Endothelial cell of umbilical vein (primary cell): ENCODE data around the gene PPP4R1. TPM values are rescaled to one million over a fixed set of nuclear protein-coding genes. Genes with fewer than 3 reads are reported as not detected.

ENCODE experiments used
- BruUV-seq: library from RNA; stranded (reverse); fragments of 400-500 nt; replicated peaks from 2 replicates; lab custom pipeline; 2021; lab: Mats Ljungman, UMichigan
- CTCF ChIA-PET: fragments of 300-600, 350-600 bp; sonication (Branson Sonifier 250); formaldehyde crosslinking; loops from one replicate; lab custom pipeline; 2021; ENCODE audit warnings: antibody characterized with exemption, inconsistent platforms; lab: Charles Lee
- POLR2A ChIA-PET: fragments of 300-600, 350-600 bp; sonication (Branson Sonifier 250); formaldehyde crosslinking; loops from one replicate; lab custom pipeline; 2021; ENCODE audit warnings: antibody characterized with exemption, inconsistent platforms; lab: Charles Lee
- DNase-seq: peaks from one replicate; pipeline ENCODE4 v3.0.0-alpha.2; 2011; ENCODE audit warnings: low read depth, low spot score
- FAIRE-seq: peaks from 2 replicates; lab custom pipeline; 2011; peaks lifted over from hg19 to GRCh38; lab: Jason Lieb, UNC
- H2AFZ ChIP-seq: 2 replicates; pipeline ENCODE4 v1.6.0; 2012; ENCODE audit warnings: low read depth, low read length, control low read depth, inconsistent platforms
- H3K27ac ChIP-seq: 2 replicates; pipeline ENCODE4 v1.5.1; 2011; ENCODE audit warnings: low read depth, mild to moderate bottlenecking, control low read depth, low read length, moderate library complexity; ENCODE audit not compliant: insufficient read depth
- H3K27me3 ChIP-seq, 2 experiments: 2 replicates each; pipeline versions ENCODE4 v1.6.0 to v1.6.1; 2011; ENCODE audit warnings: low read length in 2 of 2, mixed read lengths in 1 of 2; ENCODE audit not compliant: control insufficient read depth in 2 of 2, insufficient read depth in 2 of 2
- H3K36me3 ChIP-seq, 2 experiments: 2 replicates in 1 of 2; 3 replicates in 1 of 2; pipeline ENCODE4 v1.5.1; 2011; ENCODE audit warnings: low read length in 2 of 2, mild to moderate bottlenecking in 1 of 2, moderate library complexity in 1 of 2; ENCODE audit not compliant: control insufficient read depth in 2 of 2, insufficient read depth in 2 of 2; ENCODE audit errors: extremely low read depth in 1 of 2
- H3K4me1 ChIP-seq: 3 replicates; pipeline ENCODE4 v1.5.1; 2011; ENCODE audit warnings: mild to moderate bottlenecking, low read length; ENCODE audit not compliant: control insufficient read depth, insufficient read depth; ENCODE audit errors: extremely low read depth
- H3K4me2 ChIP-seq: 2 replicates; pipeline ENCODE4 v1.6.1; 2011; ENCODE audit warnings: low read length, control low read depth, mixed read lengths; ENCODE audit not compliant: insufficient read depth
- H3K4me3 ChIP-seq, 3 experiments: fragments of 200-600 bp in 1 of 3; sonication (generic), shearing (Covaris generic) in 1 of 3; replicated peaks in 1 of 3; 2 replicates each; pipeline ENCODE4 v1.5.1; 2011 to 2016; ENCODE audit warnings: control low read depth in 3 of 3, low read length in 3 of 3, mild to moderate bottlenecking in 2 of 3, inconsistent platforms in 1 of 3, low read depth in 1 of 3, moderate library complexity in 1 of 3; ENCODE audit not compliant: insufficient read depth in 1 of 3
- H3K79me2 ChIP-seq: 2 replicates; pipeline ENCODE4 v1.6.0; 2012; ENCODE audit warnings: low read length, inconsistent platforms; ENCODE audit not compliant: control insufficient read depth, insufficient read depth
- H3K9ac ChIP-seq: replicated peaks from 2 replicates; pipeline ENCODE3; 2011; ENCODE audit warnings: low read length, control low read depth; ENCODE audit not compliant: insufficient read depth; ENCODE audit errors: extremely low read depth
- H3K9me1 ChIP-seq: replicated peaks from 3 replicates; pipeline ENCODE4 v1.6.0; 2011; ENCODE audit warnings: mild to moderate bottlenecking, low read length; ENCODE audit not compliant: control insufficient read depth, insufficient read depth; ENCODE audit errors: extremely low read depth
- H3K9me3 ChIP-seq: replicated peaks from 2 replicates; pipeline ENCODE4 v1.5.1; 2012; ENCODE audit warnings: low read length, inconsistent platforms; ENCODE audit not compliant: control insufficient read depth, insufficient read depth
- H4K20me1 ChIP-seq: replicated peaks from 2 replicates; pipeline ENCODE3; 2011; ENCODE audit warnings: mild to moderate bottlenecking, low read length; ENCODE audit not compliant: control insufficient read depth, insufficient read depth; ENCODE audit errors: extremely low read depth
- CTCF ChIP-seq, 2 donors: IDR thresholded peaks; 1 replicate in 1 of 2; 2 replicates in 1 of 2; pipeline ENCODE4 v1.5.1; 2011; ENCODE audit warnings: low read length in 2 of 2, mild to moderate bottlenecking in 2 of 2, moderate library complexity in 2 of 2, control low read depth in 1 of 2, inconsistent platforms in 1 of 2, low read depth in 1 of 2; ENCODE audit not compliant: insufficient read depth in 1 of 2; ENCODE audit errors: extremely low read depth in 1 of 2
- EZH2 ChIP-seq: IDR thresholded peaks from 2 replicates; pipeline ENCODE4 v1.6.1; 2012; ENCODE audit warnings: borderline replicate concordance, low read depth, mild to moderate bottlenecking, moderate library complexity, low read length, inconsistent platforms; ENCODE audit not compliant: severe bottlenecking
- FOS ChIP-seq: IDR thresholded peaks from 2 replicates; pipeline ENCODE4 v1.6.1; 2011; ENCODE audit warnings: mild to moderate bottlenecking, low read length, moderate library complexity, borderline replicate concordance; ENCODE audit not compliant: insufficient read depth
- GATA2 ChIP-seq: IDR thresholded peaks from 2 replicates; pipeline ENCODE4 v1.7.0; 2011; ENCODE audit warnings: low read depth, mild to moderate bottlenecking, moderate library complexity, mixed read lengths, low read length; ENCODE audit not compliant: insufficient read length, insufficient read depth
- JUN ChIP-seq: IDR thresholded peaks from 2 replicates; pipeline ENCODE4 v1.6.1; 2011; ENCODE audit warnings: borderline replicate concordance, low read depth; ENCODE audit not compliant: insufficient read length, insufficient read depth
- MAX ChIP-seq: IDR thresholded peaks from 2 replicates; pipeline ENCODE4 v1.6.1; 2011; ENCODE audit not compliant: insufficient read depth, insufficient read length
- MYC ChIP-seq: IDR thresholded peaks from one replicate; pipeline ENCODE4 v1.6.1; 2011; ENCODE audit warnings: mild to moderate bottlenecking, low read depth, low read length
- POLR2A ChIP-seq: IDR thresholded peaks from 2 replicates; pipeline ENCODE4 v1.6.1; 2012; ENCODE audit warnings: low read depth, mild to moderate bottlenecking, control low read depth, low read length
- POLR2AphosphoS5 ChIP-seq: IDR thresholded peaks from 2 replicates; pipeline ENCODE4 v1.6.1; 2012; ENCODE audit warnings: low read depth, mild to moderate bottlenecking, control low read depth, low read length, moderate library complexity; ENCODE audit not compliant: insufficient read depth
- dilution Hi-C: fragments of 300-500 bp; cut with MboI; formaldehyde crosslinking; loops from one replicate; pipeline ENCODE4 v1.15.0; 2019; ENCODE audit warnings: low sequenced_read_pairs; ENCODE audit not compliant: extremely low pct_ligation_motif_present
- intact Hi-C: fragments of 100-400 bp; cut with micrococcal nuclease; formaldehyde crosslinking; loops from one replicate; pipeline ENCODE4 v1.10.0; 2022
- polyA plus RNA-seq, 4 experiments: library from polyadenylated mRNA; depleted of rRNA in 3 of 4; stranded (reverse) in 3 of 4; unstranded in 1 of 4; fragments of >200 nt; gene quantifications; 2 replicates each; pipeline versions ENCODE4 v1.2.1 to v1.2.3, GENCODE V29; 2011 to 2012; ENCODE audit warnings: missing spikeins in 1 of 4
- total RNA-seq: library from RNA; stranded (reverse); gene quantifications from 2 replicates; pipeline ENCODE4 v1.2.3, GENCODE V29; 2021

The PPP4R1 gene
- total and polyA plus RNA-seq, 2 donors (not counting 3 experiments of a cell fraction or from before 2014, with no cell fraction given) = 138 to 152 TPM

- Histone ChIP-seq H3K4me3 (no peak overlapping the region), H3K9ac (no peak overlapping the region), H3K79me2 (no peaks in the 10 kb centered on the region), H3K4me2 (no peak overlapping the region), H3K36me3 (peaks cover 34 to 51% of the 10 kb centered on the region in 2 experiments), H3K9me1 (no peaks in the 10 kb centered on the region), H3K27me3 (no peaks in the 10 kb centered on the region), H3K4me1 (no peaks in the 10 kb centered on the region), H2AFZ (no peak overlapping the region), H4K20me1 (no peaks in the 10 kb centered on the region), H3K27ac (no peak overlapping the region), H3K9me3 (no peaks in the 10 kb centered on the region)
- CTCF ChIA-PET = interaction anchor here (1.4 kb wide), 1 partner anchor 25 kb away, joined by 4 read pairs; no protein-coding TSS in a partner anchor
- dilution Hi-C loops = no loop called here
- intact Hi-C loops = no loop called here
- BruUV-seq = no TSS peak
- no peak for DNase-seq
- FAIRE-seq = no peak
- POLR2A ChIA-PET = no interaction called here
- TF ChIP-seq POLR2A (no peak), JUN (no peak), CTCF (IDR thresholded peaks at IDR 0.05; ENCODE audit: extremely low read depth in 1 of 2, insufficient read depth in 1 of 2, low read depth in 1 of 2, low read length in 2 of 2) (no peak), MAX (no peak), MYC (no peak), FOS (no peak), POLR2AphosphoS5 (no peak), EZH2 (no peak), GATA2 (no peak)
Measured at GRCh38 chr18:9550429-9550828, 63.9 kb downstream of the PPP4R1 start.
